IPS DF 4.7 (cell line): ENCODE results near the gene ACAP3.

ENCODE experiments used
- DNase-seq: peaks from one replicate; pipeline ENCODE4 v3.0.0-alpha.2; 2013; ENCODE audit warnings: low spot score; ENCODE audit errors: extremely low read depth

ACAP3 gene

DNA sequence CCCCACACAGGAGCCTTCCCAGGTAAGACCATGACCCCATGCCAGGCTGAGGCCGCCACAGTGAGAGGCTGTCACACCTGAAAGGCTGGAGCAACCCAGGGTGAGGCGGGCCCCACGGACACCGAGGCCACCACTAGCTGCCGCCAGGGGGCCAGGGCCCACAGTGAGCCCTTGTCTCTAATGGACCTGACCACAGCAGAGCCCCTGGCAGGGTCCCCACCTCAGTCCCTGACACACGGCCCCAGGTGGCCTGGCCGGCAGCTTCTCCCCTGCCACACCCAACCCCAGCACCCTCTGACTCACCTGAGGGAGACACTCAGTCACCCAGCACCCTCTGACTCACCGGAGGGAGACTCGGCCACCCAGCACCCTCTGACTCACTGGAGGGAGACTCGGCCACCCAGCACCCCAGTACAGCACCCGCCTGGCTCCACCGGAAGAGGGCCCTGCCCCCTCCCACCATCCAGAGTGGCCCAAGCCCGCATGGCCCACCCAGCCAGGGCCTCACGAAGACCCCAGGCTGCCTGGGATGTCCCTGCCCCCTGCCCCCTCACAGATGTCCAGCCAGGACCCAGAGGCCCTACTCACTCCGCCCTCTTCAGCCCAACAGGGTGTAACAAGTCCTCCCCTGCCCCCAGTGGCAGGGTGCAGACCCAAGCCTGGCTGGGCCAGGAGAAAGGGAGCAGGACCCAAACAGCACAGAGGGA is 37.1 kb upstream of the ACAP3 start:
- no peak for DNase-seq

DNA sequence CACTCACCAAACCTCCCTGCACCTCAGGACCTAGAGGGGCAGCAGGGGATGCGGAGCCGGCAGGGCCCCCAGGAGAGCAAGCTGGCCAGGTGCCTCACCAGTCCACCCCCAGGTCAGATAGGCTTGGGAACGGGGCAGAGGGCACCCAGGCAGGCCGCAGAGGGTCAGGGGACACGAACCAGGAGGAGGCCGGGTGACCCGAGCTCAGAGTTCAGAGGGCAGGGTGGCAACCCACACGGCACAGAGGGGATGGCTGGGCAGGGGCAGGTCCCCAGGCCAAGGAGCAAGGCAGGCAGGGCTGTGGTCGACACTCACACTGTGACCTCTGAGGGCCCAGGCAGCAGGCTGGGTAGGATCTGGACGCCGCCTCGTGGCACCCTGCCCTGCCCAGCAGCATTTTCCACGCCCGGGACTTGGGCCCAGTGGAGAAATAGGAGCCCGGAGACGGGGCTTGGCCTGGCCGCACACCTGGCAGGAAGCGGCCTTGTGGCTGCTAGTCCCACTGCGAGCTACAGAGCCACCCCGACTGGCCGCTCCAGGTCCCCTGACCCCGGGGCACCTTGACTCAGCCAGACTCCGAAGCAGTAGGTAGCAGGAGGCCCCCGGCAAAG is 36.2 kb upstream of the ACAP3 start:
- DNase-seq: no peak

DNA sequence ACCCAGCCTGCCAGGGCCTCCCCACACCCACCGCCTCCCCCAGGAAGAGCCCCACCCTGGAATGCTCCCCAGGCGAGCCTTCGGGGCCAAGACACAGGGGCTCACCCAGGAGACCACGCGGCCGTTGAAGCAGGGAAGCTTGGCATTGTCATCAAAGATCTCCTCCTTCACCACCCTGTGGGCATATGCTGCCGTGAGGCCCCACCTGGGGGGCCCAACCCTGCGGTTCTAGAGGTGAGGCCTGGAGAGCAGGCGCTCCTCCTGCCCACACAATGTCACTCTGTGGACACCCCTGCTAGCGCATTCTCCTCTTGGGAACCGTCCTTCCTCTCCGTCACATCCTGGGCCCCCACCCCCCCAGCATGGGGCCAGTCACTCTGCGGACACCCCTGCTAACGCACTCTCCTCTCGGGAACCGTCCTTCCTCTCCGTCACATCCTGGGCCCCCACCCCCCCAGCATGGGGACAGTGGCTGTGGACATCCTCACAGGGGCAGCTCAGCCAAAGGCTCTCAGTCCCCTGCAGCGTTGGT is 34.9 kb upstream of the ACAP3 start:
- no peak for DNase-seq

DNA sequence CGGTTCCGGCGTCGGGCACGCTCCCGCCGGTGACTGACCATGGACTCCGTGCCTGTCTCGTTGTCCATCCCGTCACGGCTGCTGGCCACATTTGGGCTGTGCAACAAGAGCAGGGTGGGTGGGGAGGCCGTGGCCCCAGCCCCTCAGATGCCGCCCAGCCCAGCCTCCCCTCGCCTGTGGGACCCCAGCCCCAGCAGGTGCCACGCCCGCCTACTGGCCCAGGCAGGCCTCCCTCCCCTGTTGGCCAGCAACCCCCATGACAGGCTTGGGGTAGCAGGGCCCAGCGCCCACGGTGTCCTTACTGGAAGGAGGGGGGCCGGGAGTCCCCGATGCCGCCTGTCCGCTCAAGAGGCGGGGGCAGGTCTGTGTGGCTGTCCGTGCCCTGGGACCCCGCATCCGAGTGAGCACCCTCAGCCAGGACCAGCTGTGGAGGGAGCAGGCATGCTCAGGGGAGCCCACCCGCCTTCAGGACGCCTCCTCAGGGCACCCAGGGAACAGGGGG is 34.4 kb upstream of the ACAP3 start:
- no peak for DNase-seq

DNA sequence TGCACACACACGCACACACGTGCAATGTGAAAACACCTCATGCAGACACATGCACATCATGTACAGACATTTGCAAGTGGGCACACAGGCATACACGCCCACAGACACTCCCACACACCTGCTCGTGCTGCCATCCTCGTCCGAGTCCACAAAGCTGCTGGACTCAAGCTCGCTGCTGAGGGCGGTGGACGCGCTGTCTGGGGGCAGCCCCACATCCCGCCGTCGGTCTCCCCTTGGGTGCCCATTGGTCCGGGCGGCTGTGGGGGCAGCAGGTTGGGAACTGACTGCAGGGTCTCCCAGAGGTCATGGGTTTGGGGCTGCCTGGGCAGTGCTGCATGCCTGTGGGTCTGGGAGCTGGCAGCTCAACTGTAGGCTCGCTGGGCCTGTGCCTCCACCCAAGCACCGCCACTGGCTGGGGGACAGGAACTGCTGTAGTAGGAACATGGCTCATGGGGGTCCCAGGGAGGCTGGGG is 33.9 kb upstream of the ACAP3 start:
- no peak for DNase-seq

DNA sequence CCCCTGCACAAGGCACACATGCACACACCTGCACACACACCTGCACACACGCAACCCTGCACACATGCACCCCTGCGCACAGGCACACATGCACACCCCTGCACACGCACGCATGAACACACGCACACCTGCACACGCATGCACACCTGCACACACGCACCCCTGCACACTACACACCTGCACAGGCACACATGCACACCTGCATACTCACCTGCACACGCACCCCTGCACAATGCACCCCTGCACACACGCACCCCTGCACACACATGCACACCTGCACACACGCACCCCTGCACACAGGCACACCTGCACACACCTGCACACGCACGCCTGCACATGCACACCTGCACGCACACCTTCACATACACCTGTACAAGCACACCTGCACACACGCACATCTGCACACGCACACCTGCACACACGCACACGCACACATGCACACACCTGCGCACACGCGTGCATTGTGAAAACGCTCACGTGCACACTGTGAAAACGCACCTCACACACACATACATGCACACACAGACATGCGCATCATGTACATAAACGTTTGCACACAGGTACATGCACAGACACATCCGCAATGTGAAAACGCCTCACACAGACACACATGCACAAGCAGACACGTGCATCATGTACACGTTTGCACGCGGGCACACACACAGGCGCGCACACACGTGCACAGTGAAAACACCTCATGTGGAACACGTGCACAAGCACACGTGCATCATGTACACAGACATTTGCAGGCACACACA is 33.2 kb upstream of the ACAP3 start:
- no peak for DNase-seq

DNA sequence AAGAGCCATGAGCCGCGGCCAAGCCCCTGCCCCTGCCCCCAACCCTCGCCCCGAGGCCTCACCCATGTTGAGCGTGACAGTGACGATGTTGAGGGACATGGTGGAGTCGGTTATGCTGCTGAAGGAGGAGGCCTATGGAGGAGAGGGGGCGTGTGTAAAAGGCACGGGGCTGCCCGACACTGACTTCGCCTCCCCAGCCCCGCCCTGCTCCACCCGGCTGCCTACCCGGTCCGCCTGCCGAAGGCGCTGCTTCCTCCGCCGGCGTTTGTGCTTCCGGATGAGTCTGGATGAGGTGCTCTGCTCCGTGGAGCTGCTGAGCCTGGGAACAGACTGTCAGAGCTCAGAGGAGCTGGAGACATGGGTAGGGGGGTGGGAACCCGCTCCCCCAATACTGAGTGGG is 32.5 kb upstream of the ACAP3 start:
- DNase-seq: no peak

DNA sequence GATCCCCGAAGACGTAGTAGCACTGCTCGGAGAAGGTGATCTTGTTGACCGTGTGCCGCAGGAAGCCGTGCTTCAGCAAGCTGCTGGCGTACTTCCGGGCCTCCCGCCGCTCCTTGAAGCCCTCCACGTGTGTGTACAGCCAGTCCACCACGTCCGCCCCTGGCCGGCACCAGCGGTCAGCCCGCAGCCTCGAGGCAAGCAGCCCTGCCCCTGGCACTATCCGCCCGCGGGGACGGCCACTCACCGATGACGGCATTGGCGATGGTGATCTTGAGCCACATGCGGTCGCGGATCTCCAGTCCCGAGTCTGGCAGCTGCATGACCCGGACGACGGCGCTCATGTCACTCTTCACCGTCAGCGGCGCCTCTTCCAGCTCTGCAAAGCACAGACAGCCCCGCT is 30.5 kb upstream of the ACAP3 start:
- no peak for DNase-seq

DNA sequence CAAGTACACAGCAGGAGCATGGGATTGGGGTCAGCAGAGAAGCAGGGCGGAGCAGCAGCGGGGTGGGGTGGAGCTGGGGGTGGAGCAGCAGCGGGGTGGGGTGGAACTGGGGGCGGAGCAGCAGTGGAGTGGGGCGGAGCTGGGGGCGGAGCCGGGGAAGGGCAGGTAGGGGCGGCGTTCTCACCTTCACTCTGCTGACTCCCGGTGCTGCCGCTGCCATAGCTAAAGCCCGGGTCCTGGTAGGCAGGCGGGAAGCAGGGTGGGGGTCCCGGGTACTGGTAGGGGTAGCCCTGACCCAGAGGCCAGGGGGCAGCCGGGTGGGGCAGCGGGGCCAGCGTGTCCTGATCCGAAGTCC is 30.0 kb upstream of the ACAP3 start:
- no peak for DNase-seq

DNA sequence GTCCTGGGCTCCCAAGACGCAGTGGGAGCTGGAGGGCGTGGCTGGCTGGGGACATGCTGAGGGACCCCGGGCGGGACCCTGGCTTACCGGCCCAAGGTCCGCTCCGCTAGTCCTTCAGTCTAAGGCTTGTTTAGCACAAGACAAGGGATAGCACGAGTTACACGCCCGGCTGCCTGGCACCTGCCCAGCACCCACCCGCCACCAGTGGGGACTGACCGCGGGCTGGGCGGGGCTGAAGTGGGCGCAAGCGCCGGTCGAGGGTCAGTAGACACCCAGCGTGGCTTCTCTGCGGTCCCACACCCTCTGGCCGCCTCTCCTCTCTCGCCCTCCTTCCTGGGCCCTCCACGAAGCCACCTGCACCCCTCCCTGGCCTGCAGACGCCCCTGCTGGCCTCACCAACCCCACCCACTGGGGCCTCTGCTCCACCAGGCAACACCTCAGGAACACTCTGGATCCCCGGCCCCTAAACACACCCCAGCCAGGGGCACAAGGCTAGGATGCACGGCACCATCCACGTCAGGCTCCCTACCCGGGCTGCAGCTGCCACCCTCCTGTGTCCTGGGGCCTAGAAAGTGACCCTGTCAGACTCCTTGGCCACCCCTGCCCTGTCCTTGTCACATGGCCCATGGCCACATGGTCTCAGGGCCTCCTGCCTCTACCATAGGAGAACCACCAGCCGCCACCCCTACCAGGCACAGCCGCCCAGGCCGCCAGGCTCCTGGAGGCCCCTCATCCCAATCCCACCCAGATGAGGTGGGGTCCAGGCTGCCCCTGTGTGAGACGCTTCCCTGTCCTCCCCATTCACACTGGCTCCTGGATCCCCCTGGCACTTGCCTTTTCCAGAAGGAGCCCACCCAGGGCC is 29.4 kb upstream of the ACAP3 start:
- DNase-seq: no peak

DNA sequence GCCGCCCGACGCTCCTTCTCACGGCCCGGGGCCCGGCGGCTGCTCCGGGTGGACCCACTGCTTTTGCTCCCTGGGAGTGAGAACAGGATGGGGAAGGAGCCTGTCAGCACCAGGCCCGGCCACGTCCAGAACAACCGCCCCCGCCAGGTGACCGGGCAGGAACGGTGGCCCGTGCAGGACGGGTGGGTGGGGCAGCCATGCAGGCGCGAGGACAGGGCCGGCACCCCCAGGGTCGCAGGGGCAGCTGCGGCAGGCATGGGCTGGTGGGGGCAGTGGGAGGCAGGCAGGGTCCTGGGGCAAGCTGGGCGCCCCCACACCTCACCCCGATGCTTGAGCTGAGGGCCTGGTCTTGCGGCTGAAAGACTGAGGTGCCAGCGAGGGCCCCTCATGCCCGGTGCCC is 28.7 kb upstream of the ACAP3 start:
- DNase-seq: no peak

DNA sequence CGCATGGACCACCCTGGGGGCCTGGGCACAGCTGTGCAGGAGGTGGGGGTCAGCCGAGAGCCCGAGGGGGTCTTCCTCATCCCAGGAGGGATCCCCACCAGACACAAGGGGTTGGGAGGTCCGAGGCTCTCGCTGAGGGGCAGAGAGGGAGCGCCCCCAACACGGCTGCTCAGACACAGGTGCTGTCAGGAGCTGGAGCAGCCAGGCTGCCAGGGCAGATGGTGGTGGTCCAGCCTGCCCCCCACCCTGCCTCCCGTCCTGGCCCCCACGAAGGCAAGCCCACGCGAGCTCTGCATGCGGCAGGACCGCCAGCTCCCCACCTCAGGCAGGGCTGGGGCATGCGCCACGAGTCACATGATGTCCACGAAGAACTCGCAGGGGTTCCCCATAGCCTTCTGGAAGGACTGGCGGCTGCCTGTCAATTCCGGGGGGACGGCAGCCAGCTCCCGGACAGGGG is 28.1 kb upstream of the ACAP3 start:
- DNase-seq: no peak

DNA sequence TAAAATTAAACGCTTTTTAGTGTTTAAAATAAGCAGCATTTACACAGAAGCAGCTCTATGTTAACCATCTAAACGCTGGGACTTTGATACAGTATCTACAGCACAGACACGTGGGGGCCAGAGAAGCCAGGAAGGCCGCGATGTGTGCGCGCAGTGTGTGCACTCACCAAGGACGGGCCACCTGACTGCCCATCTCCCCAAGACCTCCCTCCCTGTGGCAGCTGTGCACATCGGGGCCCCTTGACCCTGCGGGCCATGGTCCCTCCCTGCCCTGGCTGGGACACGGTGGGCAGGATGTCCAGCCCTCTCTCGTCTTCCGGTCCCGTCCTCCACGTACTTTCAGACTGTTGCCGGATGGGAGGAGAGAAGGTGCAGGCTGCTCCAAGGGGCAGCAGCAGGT is 27.6 kb upstream of the ACAP3 start:
- DNase-seq: no peak

DNA sequence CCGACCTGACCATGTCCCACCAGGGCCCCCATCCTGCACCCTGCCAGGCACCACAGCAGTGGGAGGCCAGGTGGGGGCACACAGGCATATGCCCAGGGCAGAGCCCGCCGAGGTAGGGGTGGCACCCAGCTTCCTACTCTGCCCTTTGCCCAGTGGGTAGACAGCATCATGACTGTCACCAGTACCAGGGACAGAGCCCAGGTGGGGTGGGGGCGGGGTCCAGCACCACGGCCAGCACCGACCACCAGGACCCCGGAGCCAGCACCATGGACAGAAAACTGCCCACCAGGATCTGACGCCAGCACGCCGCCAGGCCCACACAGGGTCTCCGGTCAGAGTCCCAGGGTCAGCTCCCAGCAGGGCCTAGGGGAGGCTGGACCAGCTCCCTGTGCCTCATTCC is 27.1 kb upstream of the ACAP3 start:
- no peak for DNase-seq

DNA sequence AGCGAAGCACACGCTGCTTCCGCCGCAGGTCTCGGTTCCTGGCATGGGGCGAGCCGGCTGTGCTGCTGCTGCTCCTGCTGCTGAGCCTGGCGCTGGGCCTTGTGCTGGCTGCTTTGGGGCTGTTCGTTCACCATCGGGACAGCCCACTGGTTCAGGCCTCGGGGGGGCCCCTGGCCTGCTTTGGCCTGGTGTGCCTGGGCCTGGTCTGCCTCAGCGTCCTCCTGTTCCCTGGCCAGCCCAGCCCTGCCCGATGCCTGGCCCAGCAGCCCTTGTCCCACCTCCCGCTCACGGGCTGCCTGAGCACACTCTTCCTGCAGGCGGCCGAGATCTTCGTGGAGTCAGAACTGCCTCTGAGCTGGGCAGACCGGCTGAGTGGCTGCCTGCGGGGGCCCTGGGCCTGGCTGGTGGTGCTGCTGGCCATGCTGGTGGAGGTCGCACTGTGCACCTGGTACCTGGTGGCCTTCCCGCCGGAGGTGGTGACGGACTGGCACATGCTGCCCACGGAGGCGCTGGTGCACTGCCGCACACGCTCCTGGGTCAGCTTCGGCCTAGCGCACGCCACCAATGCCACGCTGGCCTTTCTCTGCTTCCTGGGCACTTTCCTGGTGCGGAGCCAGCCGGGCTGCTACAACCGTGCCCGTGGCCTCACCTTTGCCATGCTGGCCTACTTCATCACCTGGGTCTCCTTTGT is 26.0 kb upstream of the ACAP3 start:
- DNase-seq: no peak

DNA sequence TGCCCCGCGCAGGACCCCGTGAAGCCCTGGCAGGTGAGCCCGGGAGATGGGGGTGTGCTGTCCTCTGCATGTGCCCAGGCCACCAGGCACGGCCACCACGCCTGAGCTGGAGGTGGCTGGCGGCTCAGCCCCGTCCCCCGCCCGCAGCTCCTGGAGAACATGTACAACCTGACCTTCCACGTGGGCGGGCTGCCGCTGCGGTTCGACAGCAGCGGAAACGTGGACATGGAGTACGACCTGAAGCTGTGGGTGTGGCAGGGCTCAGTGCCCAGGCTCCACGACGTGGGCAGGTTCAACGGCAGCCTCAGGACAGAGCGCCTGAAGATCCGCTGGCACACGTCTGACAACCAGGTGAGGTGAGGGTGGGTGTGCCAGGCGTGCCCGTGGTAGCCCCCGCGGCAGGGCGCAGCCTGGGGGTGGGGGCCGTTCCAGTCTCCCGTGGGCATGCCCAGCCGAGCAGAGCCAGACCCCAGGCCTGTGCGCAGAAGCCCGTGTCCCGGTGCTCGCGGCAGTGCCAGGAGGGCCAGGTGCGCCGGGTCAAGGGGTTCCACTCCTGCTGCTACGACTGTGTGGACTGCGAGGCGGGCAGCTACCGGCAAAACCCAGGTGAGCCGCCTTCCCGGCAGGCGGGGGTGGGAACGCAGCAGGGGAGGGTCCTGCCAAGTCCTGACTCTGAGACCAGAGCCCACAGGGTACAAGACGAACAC is 25.2 kb upstream of the ACAP3 start:
- no peak for DNase-seq

DNA sequence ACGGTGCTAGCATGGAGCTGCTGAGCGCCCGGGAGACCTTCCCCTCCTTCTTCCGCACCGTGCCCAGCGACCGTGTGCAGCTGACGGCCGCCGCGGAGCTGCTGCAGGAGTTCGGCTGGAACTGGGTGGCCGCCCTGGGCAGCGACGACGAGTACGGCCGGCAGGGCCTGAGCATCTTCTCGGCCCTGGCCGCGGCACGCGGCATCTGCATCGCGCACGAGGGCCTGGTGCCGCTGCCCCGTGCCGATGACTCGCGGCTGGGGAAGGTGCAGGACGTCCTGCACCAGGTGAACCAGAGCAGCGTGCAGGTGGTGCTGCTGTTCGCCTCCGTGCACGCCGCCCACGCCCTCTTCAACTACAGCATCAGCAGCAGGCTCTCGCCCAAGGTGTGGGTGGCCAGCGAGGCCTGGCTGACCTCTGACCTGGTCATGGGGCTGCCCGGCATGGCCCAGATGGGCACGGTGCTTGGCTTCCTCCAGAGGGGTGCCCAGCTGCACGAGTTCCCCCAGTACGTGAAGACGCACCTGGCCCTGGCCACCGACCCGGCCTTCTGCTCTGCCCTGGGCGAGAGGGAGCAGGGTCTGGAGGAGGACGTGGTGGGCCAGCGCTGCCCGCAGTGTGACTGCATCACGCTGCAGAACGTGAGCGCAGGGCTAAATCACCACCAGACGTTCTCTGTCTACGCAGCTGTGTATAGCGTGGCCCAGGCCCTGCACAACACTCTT is 24.5 kb upstream of the ACAP3 start:
- no peak for DNase-seq

DNA sequence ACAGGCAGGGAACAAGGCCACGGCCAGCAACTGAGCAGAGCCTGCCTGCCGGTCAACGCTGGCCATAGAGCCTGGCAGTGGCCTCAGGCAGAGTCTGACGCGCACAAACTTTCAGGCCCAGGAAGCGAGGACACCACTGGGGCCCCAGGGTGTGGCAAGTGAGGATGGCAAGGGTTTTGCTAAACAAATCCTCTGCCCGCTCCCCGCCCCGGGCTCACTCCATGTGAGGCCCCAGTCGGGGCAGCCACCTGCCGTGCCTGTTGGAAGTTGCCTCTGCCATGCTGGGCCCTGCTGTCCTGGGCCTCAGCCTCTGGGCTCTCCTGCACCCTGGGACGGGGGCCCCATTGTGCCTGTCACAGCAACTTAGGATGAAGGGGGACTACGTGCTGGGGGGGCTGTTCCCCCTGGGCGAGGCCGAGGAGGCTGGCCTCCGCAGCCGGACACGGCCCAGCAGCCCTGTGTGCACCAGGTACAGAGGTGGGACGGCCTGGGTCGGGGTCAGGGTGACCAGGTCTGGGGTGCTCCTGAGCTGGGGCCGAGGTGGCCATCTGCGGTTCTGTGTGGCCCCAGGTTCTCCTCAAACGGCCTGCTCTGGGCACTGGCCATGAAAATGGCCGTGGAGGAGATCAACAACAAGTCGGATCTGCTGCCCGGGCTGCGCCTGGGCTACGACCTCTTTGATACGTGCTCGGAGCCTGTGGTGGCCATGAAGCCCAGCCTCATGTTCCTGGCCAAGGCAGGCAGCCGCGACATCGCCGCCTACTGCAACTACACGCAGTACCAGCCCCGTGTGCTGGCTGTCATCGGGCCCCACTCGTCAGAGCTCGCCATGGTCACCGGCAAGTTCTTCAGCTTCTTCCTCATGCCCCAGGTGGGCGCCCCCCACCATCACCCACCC is 23.6 kb upstream of the ACAP3 start, which contains the start of gene TAS1R3:
TSS of gene TAS1R3 (plus strand) at position 213 of the 898 bp plus-strand sequence. CDS start at position 279, 66 bp downstream.
- DNase-seq: no peak
